GM15510 (cell line): ENCODE measurements around the gene DGAT2L6.
A peak's percentile ranks its signal among the peaks of the same experiment; 100 is the strongest.

Experiments
- POLR2A ChIP-seq: IDR thresholded peaks from 3 replicates; pipeline ENCODE4 v1.6.1; 2011; ENCODE audit warnings: borderline replicate concordance; ENCODE audit not compliant: insufficient read length; ENCODE audit errors: extremely low read depth

Gene DGAT2L6

GRCh38 chrX:70176938-70177533, at the start of gene DGAT2L6:
Gene DGAT2L6 (plus strand): TSS chrX:70177483. CDS start chrX:70177583, 100 bp downstream.
- TF ChIP-seq POLR2A: no peak

- TF ChIP-seq POLR2A: no peak
Measured at GRCh38 chrX:70128071-70128470, 49.2 kb upstream of the DGAT2L6 start.

- TF ChIP-seq POLR2A: no peak
Measured at GRCh38 chrX:70129816-70130215, 47.5 kb upstream of the DGAT2L6 start.

GRCh38 chrX:70132224-70132623, 45.1 kb upstream of the DGAT2L6 start:
- no peak for TF ChIP-seq POLR2A

GRCh38 chrX:70132877-70133302, 44.4 kb upstream of the DGAT2L6 start:
- no peak for TF ChIP-seq POLR2A

GRCh38 chrX:70133303-70134115, 43.8 kb upstream of the DGAT2L6 start, which contains the start of gene IGBP1:
Gene IGBP1 (plus strand): TSS chrX:70133447. CDS start chrX:70133948, 501 bp downstream.
- peak; percentile 44 for TF ChIP-seq POLR2A

- no peak for TF ChIP-seq POLR2A
Measured at GRCh38 chrX:70134116-70134477, 43.2 kb upstream of the DGAT2L6 start.

GRCh38 chrX:70138622-70139021, 38.7 kb upstream of the DGAT2L6 start:
- no peak for TF ChIP-seq POLR2A

- no peak for TF ChIP-seq POLR2A
Measured at GRCh38 chrX:70139736-70140135, 37.5 kb upstream of the DGAT2L6 start.

- no peak for TF ChIP-seq POLR2A
Measured at GRCh38 chrX:70141373-70141772, 35.9 kb upstream of the DGAT2L6 start.

- no peak for TF ChIP-seq POLR2A
Measured at GRCh38 chrX:70166601-70167590, 10.4 kb upstream of the DGAT2L6 start.

GRCh38 chrX:70168238-70169188, 8.8 kb upstream of the DGAT2L6 start:
- no peak for TF ChIP-seq POLR2A

- TF ChIP-seq POLR2A: no peak
Measured at GRCh38 chrX:70169281-70169680, 8.0 kb upstream of the DGAT2L6 start.

- no peak for TF ChIP-seq POLR2A
Measured at GRCh38 chrX:70171624-70172023, 5.7 kb upstream of the DGAT2L6 start.
